Melanocyte of skin (primary cell): ENCODE data around the gene NUTM2F. TPM values are rescaled to one million over a fixed set of nuclear protein-coding genes. Genes with fewer than 3 reads are reported as not detected.

Source experiments
- total RNA-seq, 2 donors: library from RNA; depleted of rRNA; stranded (reverse); fragments of >200 nt; gene quantifications; 2 replicates each; pipeline ENCODE4 v1.2.3, GENCODE V29; 2012

The NUTM2F gene
- total RNA-seq = not detected

GRCh38 chr9:94328544-94328943 is at the start of gene NUTM2F:
Gene NUTM2F, minus strand, starts transcription at chr9:94328644. Its CDS starts 21 bp downstream, at chr9:94328623.

Other genes starting within 250 kb of the NUTM2F start
- 10 to 100 TPM; 16.9 to 17.3 TPM for gene PTPDC1, start 244.2 kb downstream of the NUTM2F start, total RNA-seq
- gene ZNF169, start 69.3 kb downstream of the NUTM2F start, total RNA-seq = 1 to 10 TPM; 2.0 to 3.4 TPM
- under 1 TPM in 1 of 2 donors, not detected in 1; under 0.01 TPM for gene PCAT7, start 226.4 kb upstream of the NUTM2F start, total RNA-seq